Natural killer cell (primary cell): ENCODE results near the gene CFAP20. TPM values are rescaled to one million over a fixed set of nuclear protein-coding genes. Genes with fewer than 3 reads are reported as not detected.

ENCODE experiments used
- ATAC-seq, 3 donors: fragments of 150-1000 bp in 2 of 3; fragments of 200-7000 bp in 1 of 3; cut with Tn5 transposase; 1 replicate in 1 of 3; 2 replicates in 2 of 3; pipeline ENCODE4 v1.10.0; 2021; ENCODE audit warnings: mild to moderate bottlenecking in 2 of 3, moderate library complexity in 2 of 3
- DNase-seq, 2 donors: peaks; one replicate each; pipeline versions ENCODE4 v3.0.0 to v3.0.0-alpha.2; 2013 to 2021; ENCODE audit warnings: mixed read lengths in 1 of 2
- H3K27ac ChIP-seq: one replicate; pipeline ENCODE4 v1.5.1; 2013; ENCODE audit warnings: mild to moderate bottlenecking, low read length
- H3K27me3 ChIP-seq: one replicate; pipeline ENCODE4 v1.6.1; 2013; ENCODE audit warnings: low read length; ENCODE audit not compliant: control insufficient read depth, insufficient read depth
- H3K36me3 ChIP-seq: one replicate; pipeline ENCODE4 v1.6.1; 2013; ENCODE audit warnings: low read length; ENCODE audit not compliant: control insufficient read depth, insufficient read depth
- H3K4me1 ChIP-seq: one replicate; pipeline ENCODE4 v1.6.1; 2013; ENCODE audit warnings: low read length; ENCODE audit not compliant: control insufficient read depth, insufficient read depth
- H3K4me3 ChIP-seq: one replicate; pipeline ENCODE4 v1.5.1; 2013; ENCODE audit warnings: low read length
- H3K9me3 ChIP-seq: one replicate; pipeline ENCODE4 v1.6.1; 2013; ENCODE audit warnings: low read length; ENCODE audit not compliant: control insufficient read depth, insufficient read depth
- H3K27ac Mint-ChIP-seq, 2 donors: one replicate each; pipeline ENCODE4 v1.8.0; 2022; ENCODE audit warnings: mild to moderate bottlenecking in 2 of 2, mixed read lengths in 2 of 2, moderate library complexity in 1 of 2
- H3K27me3 Mint-ChIP-seq, 2 donors: one replicate each; pipeline ENCODE4 v1.8.0; 2022; ENCODE audit warnings: low read depth in 2 of 2, mixed read lengths in 2 of 2
- H3K36me3 Mint-ChIP-seq: one replicate; pipeline ENCODE4 v1.8.0; 2022; ENCODE audit warnings: mixed read lengths
- H3K4me1 Mint-ChIP-seq, 2 donors: one replicate each; pipeline ENCODE4 v1.8.0; 2022; ENCODE audit warnings: mixed read lengths in 2 of 2
- H3K4me3 Mint-ChIP-seq: one replicate; pipeline ENCODE4 v1.8.0; 2022; ENCODE audit warnings: mild to moderate bottlenecking, moderate library complexity, mixed read lengths
- H3K9me3 Mint-ChIP-seq, 2 donors: one replicate each; pipeline ENCODE4 v1.8.0; 2022; ENCODE audit warnings: mixed read lengths in 2 of 2
- CTCF ChIP-seq: fragments of 200-600 bp; IDR thresholded peaks from one replicate; pipeline ENCODE4 v1.8.0; 2022; ENCODE audit warnings: antibody characterized with exemption
- WGBS: methylation state at CpG from one replicate; pipeline ENCODE4 v1.1.7; 2013; ENCODE audit warnings: missing lambda C conversion rate; ENCODE audit not compliant: insufficient coverage; 5-methylcytosine and 5-hydroxymethylcytosine counted together
- intact Hi-C: fragments of 100-400 bp; cut with micrococcal nuclease; formaldehyde crosslinking; loops from one replicate; pipeline ENCODE4 v1.14.2; 2022
- total RNA-seq, 4 donors: library from RNA; stranded (reverse); fragments of 120-200 nt in 1 of 4; gene quantifications; one replicate each; pipeline versions ENCODE4 v1.2.3 to v1.2.4, GENCODE V29; 2013 to 2022

The CFAP20 gene
- total RNA-seq, 3 donors from 2014 or later (not counting 1 experiment from before 2014, with no cell fraction given) = 57.9 to 137 (median 64.7) TPM

GRCh38 chr16:58099956-58100300 lies 29.3 kb downstream of the CFAP20 start:
- DNase-seq = no peak
- no peaks in the 10 kb centered on the region for H3K27me3 Mint-ChIP-seq
- no peak for ATAC-seq
- H3K4me3 Mint-ChIP-seq = no peak overlapping the region
- no peaks in the 10 kb centered on the region for H3K27me3 ChIP-seq
- TF ChIP-seq CTCF = no peak
- peaks cover 3% of the 10 kb centered on the region for H3K4me1 ChIP-seq
- H3K9me3 ChIP-seq = no peaks in the 10 kb centered on the region
- H3K9me3 Mint-ChIP-seq = no peaks in the 10 kb centered on the region
- intact Hi-C loops = no loop called here
- H3K36me3 Mint-ChIP-seq = no peaks in the 10 kb centered on the region
- no peak overlapping the region for H3K27ac ChIP-seq
- H3K4me3 ChIP-seq = no peak overlapping the region
- peaks cover 14% of the 10 kb centered on the region in 2 donors for H3K4me1 Mint-ChIP-seq
- no peak overlapping the region for H3K27ac Mint-ChIP-seq
- WGBS = 83% methylated on average over 6 of the region's 6 CpGs
- H3K36me3 ChIP-seq = no peaks in the 10 kb centered on the region

- H3K4me1 Mint-ChIP-seq = peaks cover 15 to 16% of the 10 kb centered on the region in 2 donors
- H3K9me3 Mint-ChIP-seq = no peaks in the 10 kb centered on the region
- no peak overlapping the region for H3K27ac ChIP-seq
- no peaks in the 10 kb centered on the region for H3K36me3 Mint-ChIP-seq
- TF ChIP-seq CTCF = no peak
- H3K4me1 ChIP-seq = peaks cover 3% of the 10 kb centered on the region
- intact Hi-C loops = no loop called here
- no peak overlapping the region for H3K4me3 Mint-ChIP-seq
- ATAC-seq (no peak), DNase-seq (no peak)
- WGBS = 91% methylated on average over 9 of the region's 12 CpGs
- no peak overlapping the region for H3K27ac Mint-ChIP-seq
- H3K27me3 ChIP-seq = no peaks in the 10 kb centered on the region
- no peaks in the 10 kb centered on the region for H3K36me3 ChIP-seq
- H3K9me3 ChIP-seq = no peaks in the 10 kb centered on the region
- H3K4me3 ChIP-seq = no peak overlapping the region
- no peaks in the 10 kb centered on the region for H3K27me3 Mint-ChIP-seq
Observed at GRCh38 chr16:58099097-58099955, 29.9 kb downstream of the CFAP20 start.

- 84% methylated on average over 12 of the region's 12 CpGs for WGBS
- H3K4me3 Mint-ChIP-seq = no peak overlapping the region
- Histone ChIP-seq H3K4me1 (peaks cover 3% of the 10 kb centered on the region), H3K36me3 (no peaks in the 10 kb centered on the region), H3K9me3 (no peaks in the 10 kb centered on the region), H3K27me3 (no peaks in the 10 kb centered on the region), H3K27ac (no peak overlapping the region), H3K4me3 (no peak overlapping the region)
- intact Hi-C loops = no loop called here
- no peak for DNase-seq
- H3K27ac Mint-ChIP-seq = no peak overlapping the region
- H3K27me3 Mint-ChIP-seq = no peaks in the 10 kb centered on the region
- no peak for ATAC-seq
- no peaks in the 10 kb centered on the region for H3K9me3 Mint-ChIP-seq
- H3K4me1 Mint-ChIP-seq = peaks cover 15 to 16% of the 10 kb centered on the region in 2 donors
- TF ChIP-seq CTCF = no peak
- no peaks in the 10 kb centered on the region for H3K36me3 Mint-ChIP-seq
Observed at GRCh38 chr16:58098207-58099096, 30.7 kb downstream of the CFAP20 start.
